A549 (cell line): ENCODE data around the gene NKX2-1. TPM values are rescaled to one million over a fixed set of nuclear protein-coding genes. Genes with fewer than 3 reads are reported as not detected.

Experiments
- ATAC-seq, 2 experiments: fragments of 200-7000 bp in 1 of 2; fragments of >200 bp in 1 of 2; cut with Nextera tagmentation in 1 of 2; cut with Tn5 transposase in 1 of 2; 3 replicates each; pipeline versions ENCODE4 v1.8.0 to v1.9.1; 2018 to 2020; ENCODE audit warnings: mild to moderate bottlenecking in 1 of 2, moderate library complexity in 1 of 2
- CTCF ChIA-PET: fragments of 300-600 bp; sonication (Branson Sonifier 250); formaldehyde crosslinking; extraction: SDS; loops from one replicate; lab custom pipeline; 2021; ENCODE audit warnings: antibody characterized with exemption, inconsistent platforms; lab: Yijun Ruan, JAX
- POLR2A ChIA-PET: fragments of 350-600 bp; formaldehyde crosslinking; extraction: SDS; loops from one replicate; lab custom pipeline; 2021; ENCODE audit warnings: antibody characterized with exemption, inconsistent platforms; lab: Yijun Ruan, JAX
- DNase-seq, 2 experiments: peaks; one replicate each; pipeline versions ENCODE4 v3.0.0 to v3.0.0-alpha.2; 2011 to 2016; ENCODE audit warnings: low read depth in 1 of 2, low spot score in 1 of 2
- FAIRE-seq: peaks from 2 replicates; lab custom pipeline; 2011; peaks lifted over from hg19 to GRCh38; lab: Jason Lieb, UNC
- H3K27ac ChIP-seq, 2 experiments: fragments of >200 bp; sonication (Bioruptor Twin); formaldehyde crosslinking; 3 replicates each; pipeline ENCODE4 v1.5.1; 2016 to 2017
- H3K4me1 ChIP-seq: fragments of >200 bp; sonication (Bioruptor Twin); formaldehyde crosslinking; 3 replicates; pipeline ENCODE4 v1.6.1; 2016
- H3K4me2 ChIP-seq: fragments of >200 bp; sonication (Bioruptor Twin); formaldehyde crosslinking; 3 replicates; pipeline ENCODE4 v1.6.1; 2016
- H3K4me3 ChIP-seq: fragments of >200 bp; sonication (Bioruptor Twin); formaldehyde crosslinking; 3 replicates; pipeline ENCODE4 v1.5.1; 2016
- H3K9me3 ChIP-seq: fragments of >200 bp; sonication (Bioruptor Twin); formaldehyde crosslinking; 3 replicates; pipeline ENCODE4 v1.6.1; 2016
- CBX8 ChIP-seq: fragments of 200-600 bp; sonication (generic); IDR thresholded peaks from 2 replicates; pipeline ENCODE4 v1.6.1; 2016
- EHF ChIP-seq: fragments of 250-450 bp; sonication (Bioruptor Pico); IDR thresholded peaks from 2 replicates; pipeline ENCODE4 v1.5.0; 2020; ENCODE audit warnings: mild to moderate bottlenecking
- EHMT2 ChIP-seq: fragments of 200-600 bp; sonication (generic); IDR thresholded peaks from 2 replicates; pipeline ENCODE4 v1.6.1; 2016; ENCODE audit warnings: antibody characterized with exemption, low read depth, mild to moderate bottlenecking, moderate library complexity
- FOSB ChIP-seq: fragments of 250-450 bp; sonication (Bioruptor Pico); IDR thresholded peaks from 2 replicates; pipeline ENCODE4 v1.5.0; 2020; ENCODE audit warnings: mild to moderate bottlenecking, moderate library complexity
- HEYL ChIP-seq: fragments of 250-450 bp; sonication (Bioruptor Pico); IDR thresholded peaks from 2 replicates; pipeline ENCODE4 v1.8.0; 2021; ENCODE audit warnings: mild to moderate bottlenecking, moderate library complexity
- JUN ChIP-seq, 2 experiments: fragments of >200 bp; sonication (Bioruptor Twin); formaldehyde crosslinking; IDR thresholded peaks; 2 replicates in 1 of 2; 3 replicates in 1 of 2; pipeline ENCODE4 v1.6.1; 2016 to 2017
- JUNB ChIP-seq: fragments of >200 bp; sonication (Bioruptor Twin); formaldehyde crosslinking; IDR thresholded peaks from 2 replicates; pipeline ENCODE4 v1.6.1; 2016
- MAFK ChIP-seq: fragments of 450-650 bp; IDR thresholded peaks from 2 replicates; pipeline ENCODE4 v1.6.1; 2014; ENCODE audit not compliant: partially characterized antibody
- NFE2L2 ChIP-seq: fragments of 150-350 bp; conservative IDR thresholded peaks from 2 replicates; pipeline ENCODE4 v1.6.1; 2014; ENCODE audit warnings: low read length
- SMC3 ChIP-seq: fragments of >200 bp; sonication (Bioruptor Twin); formaldehyde crosslinking; IDR thresholded peaks from 3 replicates; pipeline ENCODE4 v1.6.1; 2018; ENCODE audit warnings: inconsistent platforms
- TP53 ChIP-seq: fragments of 250-450 bp; sonication (Bioruptor Pico); IDR thresholded peaks from 2 replicates; pipeline ENCODE4 v1.5.0; 2021; ENCODE audit warnings: mild to moderate bottlenecking, moderate library complexity
- WGBS: methylation state at CpG from one replicate; pipeline ENCODE4 v1.1.6; 2017; ENCODE audit errors: missing lambda C conversion rate; 5-methylcytosine and 5-hydroxymethylcytosine counted together
- polyA plus RNA-seq, 4 experiments: library from polyadenylated mRNA; depleted of rRNA in 3 of 4; stranded (reverse); fragments of >200 nt; fragmentation: RNase III in 1 of 4; extraction: RNeasy Plus Mini Kit Qiagen cat#74134 plus additional on column Dnase treatment in 1 of 4; gene quantifications; 2 replicates in 3 of 4; 3 replicates in 1 of 4; pipeline ENCODE4 v1.2.3, GENCODE V29; 2011 to 2017
- TF ChIP-seq, protein P1 (sequence below): fragments of 250-450 bp; sonication (Bioruptor Pico); IDR thresholded peaks from 2 replicates; pipeline ENCODE4 v1.5.0; 2021; ENCODE audit warnings: mild to moderate bottlenecking, moderate library complexity, borderline replicate concordance
- TF ChIP-seq, protein P2 (sequence below): fragments of >200 bp; sonication (Bioruptor Twin); formaldehyde crosslinking; IDR thresholded peaks from 2 replicates; pipeline ENCODE4 v1.6.1; 2016
- TF ChIP-seq, protein P3 (sequence below): fragments of >200 bp; sonication (Bioruptor Twin); formaldehyde crosslinking; IDR thresholded peaks from 3 replicates; pipeline ENCODE4 v1.6.1; 2016
- TF ChIP-seq, protein P4 (sequence below): fragments of 250-450 bp; sonication (Bioruptor Pico); IDR thresholded peaks from 2 replicates; pipeline ENCODE4 v1.5.0; 2020; ENCODE audit warnings: low read depth, mild to moderate bottlenecking, moderate library complexity
- TF ChIP-seq, protein P5 (sequence below): fragments of 150-350 bp; IDR thresholded peaks from 2 replicates; pipeline ENCODE4 v1.6.1; 2014; ENCODE audit warnings: low read depth, mild to moderate bottlenecking, low read length

The NKX2-1 gene
- polyA plus RNA-seq, 2 of the 4 experiments (the other 2 are of a cell fraction): not detected

DNA sequence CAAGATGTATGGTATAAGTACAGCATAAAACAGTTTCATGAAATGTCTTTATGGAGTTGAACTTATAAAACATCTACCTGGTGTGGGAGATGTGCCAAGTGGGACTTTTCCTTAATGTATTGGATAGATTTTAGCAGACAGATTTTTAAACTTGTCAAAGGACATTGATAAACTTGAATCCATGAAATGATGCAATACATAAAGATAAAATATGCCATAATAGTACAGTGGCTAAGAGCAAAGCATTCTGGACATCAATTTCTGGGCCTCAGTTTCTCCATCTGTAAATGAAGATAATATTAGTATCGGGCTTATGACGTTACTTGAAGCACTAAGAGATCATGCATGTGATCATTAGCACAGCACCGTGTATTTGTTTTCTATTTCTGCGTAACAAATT lies 45.4 kb downstream of the NKX2-1 start (continued):
- no peak for TF ChIP-seq CBX8
- no peak for TF ChIP-seq FOSB
- TF ChIP-seq, protein P1, sequence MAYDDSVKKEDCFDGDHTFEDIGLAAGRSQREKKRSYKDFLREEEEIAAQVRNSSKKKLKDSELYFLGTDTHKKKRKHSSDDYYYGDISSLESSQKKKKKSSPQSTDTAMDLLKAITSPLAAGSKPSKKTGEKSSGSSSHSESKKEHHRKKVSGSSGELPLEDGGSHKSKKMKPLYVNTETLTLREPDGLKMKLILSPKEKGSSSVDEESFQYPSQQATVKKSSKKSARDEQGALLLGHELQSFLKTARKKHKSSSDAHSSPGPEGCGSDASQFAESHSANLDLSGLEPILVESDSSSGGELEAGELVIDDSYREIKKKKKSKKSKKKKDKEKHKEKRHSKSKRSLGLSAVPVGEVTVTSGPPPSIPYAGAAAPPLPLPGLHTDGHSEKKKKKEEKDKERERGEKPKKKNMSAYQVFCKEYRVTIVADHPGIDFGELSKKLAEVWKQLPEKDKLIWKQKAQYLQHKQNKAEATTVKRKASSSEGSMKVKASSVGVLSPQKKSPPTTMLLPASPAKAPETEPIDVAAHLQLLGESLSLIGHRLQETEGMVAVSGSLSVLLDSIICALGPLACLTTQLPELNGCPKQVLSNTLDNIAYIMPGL (CRISPR knock-in tag): no peak
- TF ChIP-seq, protein P2, sequence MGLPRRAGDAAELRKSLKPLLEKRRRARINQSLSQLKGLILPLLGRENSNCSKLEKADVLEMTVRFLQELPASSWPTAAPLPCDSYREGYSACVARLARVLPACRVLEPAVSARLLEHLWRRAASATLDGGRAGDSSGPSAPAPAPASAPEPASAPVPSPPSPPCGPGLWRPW: no peak
- no peak for TF ChIP-seq HEYL (CRISPR knock-in tag)

DNA sequence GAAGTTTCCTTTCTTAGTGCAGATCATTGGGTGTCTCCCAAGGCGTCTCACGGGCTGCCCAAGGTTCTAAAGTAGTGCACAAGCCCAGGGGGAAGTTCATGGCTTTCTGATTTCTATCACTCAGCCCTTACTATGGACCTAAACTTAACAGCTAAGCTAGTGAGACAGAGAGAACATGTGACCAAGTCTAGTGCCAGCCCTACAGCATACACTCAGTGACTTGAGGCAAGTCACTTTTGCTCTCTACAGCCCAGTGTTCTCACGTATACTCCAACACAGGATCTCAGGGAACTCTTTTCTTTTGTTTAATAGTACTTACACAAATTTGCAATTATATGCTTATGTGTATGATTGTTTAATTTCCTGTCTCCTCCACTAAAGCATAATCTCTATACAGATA lies 48.6 kb downstream of the NKX2-1 start:
- no peaks in the 10 kb centered on the region for H3K4me1 ChIP-seq

DNA sequence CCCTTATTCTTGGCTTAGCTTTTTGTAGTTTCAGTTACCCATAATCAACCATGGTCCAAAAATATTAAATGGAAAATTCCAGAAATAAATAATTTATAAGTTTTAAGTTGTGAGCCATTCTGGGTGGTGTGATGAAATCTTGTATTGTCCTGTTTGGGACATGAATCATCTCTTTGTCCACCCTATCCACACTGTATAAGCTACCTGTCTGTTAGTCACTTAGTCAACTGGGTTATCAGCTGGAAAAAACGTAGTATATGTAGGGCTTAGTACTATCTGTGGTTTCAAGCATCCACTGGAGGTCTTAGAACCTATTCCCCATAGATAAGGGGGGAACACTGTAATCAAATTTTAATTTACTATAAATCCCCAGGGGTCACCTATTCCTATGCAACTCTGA lies 52.7 kb downstream of the NKX2-1 start:
- FAIRE-seq: no peak
- POLR2A ChIA-PET: no interaction called here

More for the DNA sequence above, 48.6 kb downstream of the NKX2-1 start:
- FAIRE-seq (no peak), ATAC-seq (no peak), DNase-seq (no peak)
- ChIA-PET POLR2A (no interaction called here), CTCF (no interaction called here)
- WGBS: 4% methylated on average over 3 of the region's 3 CpGs
- no peak overlapping the region for H3K27ac ChIP-seq
- TF ChIP-seq SMC3 (no peak), TP53 (no peak)
- no peak overlapping the region for H3K4me2 ChIP-seq
- no peak overlapping the region for H3K4me3 ChIP-seq
- H3K9me3 ChIP-seq: 0 out of 3 replicates have a peak, but pooled peaks cover 2% of the 10 kb centered on the region

More for the DNA sequence above, 52.7 kb downstream of the NKX2-1 start:
- CTCF ChIA-PET: interaction anchor here (0.6 kb wide), 1 partner anchor 14 kb away, joined by 3 read pairs; no protein-coding TSS in a partner anchor
- 0 out of 3 replicates have a peak, but pooled peaks cover 2% of the 10 kb centered on the region for H3K9me3 ChIP-seq
- WGBS: 5% methylated on average over 1 of the region's 1 CpG
- ATAC-seq (no peak), DNase-seq (no peak)
- H3K4me3 ChIP-seq: no peak overlapping the region
- no peak overlapping the region for H3K4me2 ChIP-seq
- H3K27ac ChIP-seq: no peak overlapping the region
- H3K4me1 ChIP-seq: no peaks in the 10 kb centered on the region
- TF ChIP-seq EHMT2 (no peak), NFE2L2 (no peak), JUNB (no peak), TP53 (no peak), JUN (IDR thresholded peaks at IDR 0.05) (no peak), EHF (CRISPR knock-in tag) (no peak), MAFK (no peak)
- TF ChIP-seq, protein P3, sequence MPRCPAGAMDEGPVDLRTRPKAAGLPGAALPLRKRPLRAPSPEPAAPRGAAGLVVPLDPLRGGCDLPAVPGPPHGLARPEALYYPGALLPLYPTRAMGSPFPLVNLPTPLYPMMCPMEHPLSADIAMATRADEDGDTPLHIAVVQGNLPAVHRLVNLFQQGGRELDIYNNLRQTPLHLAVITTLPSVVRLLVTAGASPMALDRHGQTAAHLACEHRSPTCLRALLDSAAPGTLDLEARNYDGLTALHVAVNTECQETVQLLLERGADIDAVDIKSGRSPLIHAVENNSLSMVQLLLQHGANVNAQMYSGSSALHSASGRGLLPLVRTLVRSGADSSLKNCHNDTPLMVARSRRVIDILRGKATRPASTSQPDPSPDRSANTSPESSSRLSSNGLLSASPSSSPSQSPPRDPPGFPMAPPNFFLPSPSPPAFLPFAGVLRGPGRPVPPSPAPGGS: no peak
- TF ChIP-seq, protein P4, sequence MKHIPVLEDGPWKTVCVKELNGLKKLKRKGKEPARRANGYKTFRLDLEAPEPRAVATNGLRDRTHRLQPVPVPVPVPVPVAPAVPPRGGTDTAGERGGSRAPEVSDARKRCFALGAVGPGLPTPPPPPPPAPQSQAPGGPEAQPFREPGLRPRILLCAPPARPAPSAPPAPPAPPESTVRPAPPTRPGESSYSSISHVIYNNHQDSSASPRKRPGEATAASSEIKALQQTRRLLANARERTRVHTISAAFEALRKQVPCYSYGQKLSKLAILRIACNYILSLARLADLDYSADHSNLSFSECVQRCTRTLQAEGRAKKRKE (CRISPR knock-in tag): no peak
- TF ChIP-seq, protein P5, sequence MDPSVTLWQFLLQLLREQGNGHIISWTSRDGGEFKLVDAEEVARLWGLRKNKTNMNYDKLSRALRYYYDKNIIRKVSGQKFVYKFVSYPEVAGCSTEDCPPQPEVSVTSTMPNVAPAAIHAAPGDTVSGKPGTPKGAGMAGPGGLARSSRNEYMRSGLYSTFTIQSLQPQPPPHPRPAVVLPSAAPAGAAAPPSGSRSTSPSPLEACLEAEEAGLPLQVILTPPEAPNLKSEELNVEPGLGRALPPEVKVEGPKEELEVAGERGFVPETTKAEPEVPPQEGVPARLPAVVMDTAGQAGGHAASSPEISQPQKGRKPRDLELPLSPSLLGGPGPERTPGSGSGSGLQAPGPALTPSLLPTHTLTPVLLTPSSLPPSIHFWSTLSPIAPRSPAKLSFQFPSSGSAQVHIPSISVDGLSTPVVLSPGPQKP: no peak

Other genes with a start within 250 kb of the NKX2-1 start
- gene MBIP, start 199.6 kb downstream of the NKX2-1 start, polyA plus RNA-seq (2011; rRNA removed): 24.3 and 33.1 TPM in 2 replicates
- gene MBIP, start 199.6 kb downstream of the NKX2-1 start, polyA plus RNA-seq (2017; fragmentation: RNase III; extraction: RNeasy Plus Mini Kit Qiagen cat#74134 plus additional on column Dnase treatment): 16.5 to 17.4 TPM (median 17.0 TPM) in 3 replicates
- 0.21 and 0.58 TPM in 2 replicates for gene NKX2-8, start 62.4 kb upstream of the NKX2-1 start, polyA plus RNA-seq (2011; rRNA removed)
- 0.47 to 0.68 TPM (median 0.62 TPM) in 3 replicates for gene NKX2-8, start 62.4 kb upstream of the NKX2-1 start, polyA plus RNA-seq (2017; fragmentation: RNase III; extraction: RNeasy Plus Mini Kit Qiagen cat#74134 plus additional on column Dnase treatment)
- gene PAX9, start 141.6 kb upstream of the NKX2-1 start, polyA plus RNA-seq (2011; rRNA removed): 1.4 and 1.8 TPM in 2 replicates
- 0.63 to 0.75 TPM (median 0.66 TPM) in 3 replicates for gene PAX9, start 141.6 kb upstream of the NKX2-1 start, polyA plus RNA-seq (2017; fragmentation: RNase III; extraction: RNeasy Plus Mini Kit Qiagen cat#74134 plus additional on column Dnase treatment)